OCI-LY7 (cell line): Measurements from ENCODE around the gene CCNDBP1. TPM values are rescaled to one million over a fixed set of nuclear protein-coding genes. Genes with fewer than 3 reads are reported as not detected.

Source experiments
- BruUV-seq: library from RNA; stranded (reverse); fragments of 400-500 nt; replicated peaks from 2 replicates; lab custom pipeline; 2021; lab: Mats Ljungman, UMichigan
- CTCF ChIA-PET: fragments of 300-600 bp; sonication (Branson Sonifier 250); formaldehyde crosslinking; loops from one replicate; lab custom pipeline; 2022; ENCODE audit warnings: antibody characterized with exemption; ENCODE audit not compliant: unreplicated experiment; lab: Charles Lee
- POLR2A ChIA-PET: fragments of 300-600 bp; sonication (Branson Sonifier 250); formaldehyde crosslinking; loops from one replicate; lab custom pipeline; 2022; ENCODE audit warnings: antibody characterized with exemption; lab: Charles Lee
- DNase-seq: peaks from one replicate; pipeline ENCODE4 v3.0.0-alpha.2; 2015; ENCODE audit warnings: low spot score
- H2AFZ ChIP-seq: fragments of 200-600 bp; sonication (generic), shearing (Covaris generic); 2 replicates; pipeline ENCODE4 v1.6.1; 2014; ENCODE audit warnings: mild to moderate bottlenecking, antibody characterized with exemption, low read length, moderate library complexity
- H3K27ac ChIP-seq: fragments of 200-600 bp; sonication (generic); 2 replicates; pipeline ENCODE4 v1.5.1; 2014; ENCODE audit warnings: mixed run types, low read depth, mild to moderate bottlenecking, moderate library complexity, low read length, inconsistent platforms; ENCODE audit not compliant: poor library complexity, severe bottlenecking
- H3K36me3 ChIP-seq: fragments of 200-600 bp; sonication (generic); 2 replicates; pipeline ENCODE4 v1.6.1; 2014; ENCODE audit warnings: mild to moderate bottlenecking, antibody characterized with exemption, low read length, moderate library complexity, mixed read lengths; ENCODE audit not compliant: insufficient read depth
- H3K4me1 ChIP-seq: fragments of 200-600 bp; sonication (generic); 2 replicates; pipeline ENCODE4 v1.5.1; 2014; ENCODE audit warnings: mild to moderate bottlenecking, low read length; ENCODE audit not compliant: insufficient read depth, poor library complexity, severe bottlenecking
- H3K4me2 ChIP-seq: fragments of 200-600 bp; sonication (generic); 2 replicates; pipeline ENCODE4 v1.6.1; 2014; ENCODE audit warnings: mild to moderate bottlenecking, low read length
- H3K4me3 ChIP-seq: fragments of 200-600 bp; sonication (generic); 2 replicates; pipeline ENCODE4 v1.5.1; 2014; ENCODE audit warnings: mild to moderate bottlenecking, low read depth, low read length; ENCODE audit not compliant: poor library complexity, severe bottlenecking
- H3K79me2 ChIP-seq: fragments of 200-600 bp; sonication (generic); 2 replicates; pipeline ENCODE4 v1.6.1; 2016; ENCODE audit warnings: low read depth, mild to moderate bottlenecking, low read length, moderate library complexity, mixed read lengths; ENCODE audit not compliant: insufficient read depth
- H3K9me2 ChIP-seq: fragments of 200-600 bp; sonication (generic); 2 replicates; pipeline ENCODE4 v1.6.1; 2016; ENCODE audit warnings: mild to moderate bottlenecking, low read length, mixed read lengths; ENCODE audit not compliant: insufficient read depth
- H3K9me3 ChIP-seq: fragments of 200-600 bp; sonication (generic); 2 replicates; pipeline ENCODE4 v1.6.1; 2014; ENCODE audit warnings: mild to moderate bottlenecking, mixed run types, low read length, mixed read lengths
- H4K20me1 ChIP-seq: fragments of 200-600 bp; sonication (generic); 2 replicates; pipeline ENCODE4 v1.6.1; 2014; ENCODE audit warnings: mild to moderate bottlenecking, antibody characterized with exemption, low read length, moderate library complexity, mixed read lengths; ENCODE audit not compliant: insufficient read depth
- CTCF ChIP-seq: fragments of 200-600 bp; sonication (generic); conservative IDR thresholded peaks from 2 replicates; pipeline ENCODE4 v1.5.1; 2014; ENCODE audit warnings: mild to moderate bottlenecking, antibody characterized with exemption, low read length, moderate library complexity, mixed read lengths
- EZH2phosphoT487 ChIP-seq: fragments of 200-600 bp; sonication (generic); IDR thresholded peaks from 2 replicates; pipeline ENCODE4 v1.6.1; 2018; ENCODE audit warnings: low read depth, borderline replicate concordance, mild to moderate bottlenecking, mixed run types, antibody characterized with exemption, low read length, moderate library complexity, mixed read lengths
- intact Hi-C: fragments of 100-400 bp; cut with micrococcal nuclease; formaldehyde crosslinking; loops from one replicate; pipeline ENCODE4 v1.10.0; 2022; ENCODE audit not compliant: unreplicated experiment
- total RNA-seq, 2 experiments: library from RNA; depleted of rRNA in 1 of 2; stranded (reverse); fragments of >200 nt in 1 of 2; shearing (Covaris generic) in 1 of 2; gene quantifications; 2 replicates each; pipeline ENCODE4 v1.2.3, GENCODE V29; 2014 to 2022

Gene CCNDBP1
- total RNA-seq, 2 experiments from 2014 or later = 53.1 to 56.0 TPM

- no TSS peak for BruUV-seq
- Histone ChIP-seq H4K20me1 (no peaks in the 10 kb centered on the region), H3K9me3 (no peaks in the 10 kb centered on the region), H3K27ac (no peak overlapping the region), H3K9me2 (no peaks in the 10 kb centered on the region), H3K36me3 (no peaks in the 10 kb centered on the region), H3K79me2 (no peaks in the 10 kb centered on the region), H2AFZ (no peak overlapping the region), H3K4me2 (no peak overlapping the region), H3K4me3 (no peak overlapping the region), H3K4me1 (no peaks in the 10 kb centered on the region)
- no peak for DNase-seq
- CTCF ChIA-PET = interaction anchor here (0.8 kb wide), 1 partner anchor 11 kb away, joined by 3 read pairs; no protein-coding TSS in a partner anchor
- TF ChIP-seq EZH2phosphoT487 (no peak), CTCF (no peak)
- intact Hi-C loops = no loop called here
- POLR2A ChIA-PET = interaction anchor here (0.6 to 1.1 kb wide), 3 partner anchors 45 to 115 kb away, joined by 3 to 6 read pairs (median 3); no protein-coding TSS in a partner anchor
Observed at GRCh38 chr15:43230640-43231115, 45.5 kb downstream of the CCNDBP1 start.

- no peaks in the 10 kb centered on the region for H3K36me3 ChIP-seq
- H3K4me1 ChIP-seq = no peaks in the 10 kb centered on the region
- no peak overlapping the region for H3K27ac ChIP-seq
- no peak overlapping the region for H3K4me3 ChIP-seq
- H3K79me2 ChIP-seq = no peaks in the 10 kb centered on the region
- no peak for DNase-seq
- TF ChIP-seq CTCF (no peak), EZH2phosphoT487 (no peak)
- H3K9me2 ChIP-seq = no peaks in the 10 kb centered on the region
- no peaks in the 10 kb centered on the region for H3K9me3 ChIP-seq
- intact Hi-C loops = no loop called here
- BruUV-seq = no TSS peak
- ChIA-PET CTCF (no interaction called here), POLR2A (no interaction called here)
- no peak overlapping the region for H3K4me2 ChIP-seq
- H4K20me1 ChIP-seq = no peaks in the 10 kb centered on the region
- no peak overlapping the region for H2AFZ ChIP-seq
Observed at GRCh38 chr15:43232289-43232874, 47.2 kb downstream of the CCNDBP1 start.

- Histone ChIP-seq H3K36me3 (no peaks in the 10 kb centered on the region), H3K9me2 (no peaks in the 10 kb centered on the region), H3K27ac (no peak overlapping the region), H3K4me2 (no peak overlapping the region), H3K79me2 (no peaks in the 10 kb centered on the region), H3K4me3 (no peak overlapping the region), H3K4me1 (no peaks in the 10 kb centered on the region), H2AFZ (no peak overlapping the region), H3K9me3 (no peaks in the 10 kb centered on the region), H4K20me1 (no peaks in the 10 kb centered on the region)
- DNase-seq = no peak
- no peak for TF ChIP-seq EZH2phosphoT487
- no peak for TF ChIP-seq CTCF
- ChIA-PET CTCF (no interaction called here), POLR2A (interaction anchor here (0.9 kb wide), 1 partner anchor 11 kb away, joined by 3 read pairs; no protein-coding TSS in a partner anchor)
- BruUV-seq = no TSS peak
- intact Hi-C loops = no loop called here
Observed at GRCh38 chr15:43235536-43235935, 50.3 kb downstream of the CCNDBP1 start.
